Tibial nerve (tissue), 4 donors: ENCODE data around the gene SLC38A11. TPM values are rescaled to one million over a fixed set of nuclear protein-coding genes. Genes with fewer than 3 reads are reported as not detected.
A peak's percentile ranks its signal among the peaks of the same experiment; 100 is the strongest.

Experiments used
- DNase-seq, 2 donors: peaks; one replicate each; pipeline ENCODE4 v3.0.0-alpha.2; 2019; ENCODE audit warnings: low spot score in 2 of 2
- H3K27ac ChIP-seq, 4 donors: fragments of 200-600 bp; sonication (generic) in 3 of 4; one replicate each; pipeline ENCODE4 v1.5.1; 2017 to 2019; ENCODE audit warnings: mild to moderate bottlenecking in 1 of 4
- H3K27me3 ChIP-seq, 2 donors: fragments of 200-600 bp; sonication (generic) in 1 of 2; one replicate each; pipeline versions ENCODE4 v1.5.1 to v1.6.0; 2017 to 2019
- H3K36me3 ChIP-seq, 3 donors: fragments of 200-600 bp; sonication (generic); one replicate each; pipeline ENCODE4 v1.5.1; 2018 to 2019
- H3K4me1 ChIP-seq, 4 donors: fragments of 200-600 bp; sonication (generic) in 3 of 4; one replicate each; pipeline ENCODE4 v1.5.1; 2017 to 2019
- H3K4me3 ChIP-seq, 4 donors: fragments of 200-600 bp; sonication (generic) in 3 of 4; one replicate each; pipeline ENCODE4 v1.5.1; 2017 to 2019; ENCODE audit warnings: mild to moderate bottlenecking in 1 of 4, moderate library complexity in 1 of 4
- H3K9me3 ChIP-seq, 4 donors: fragments of 200-600 bp; sonication (generic) in 3 of 4; one replicate each; pipeline ENCODE4 v1.5.1; 2017 to 2019
- CTCF ChIP-seq, 5 experiments: fragments of 200-600 bp in 3 of 5; fragments of 450-650 bp in 2 of 5; sonication (generic) in 3 of 5; IDR thresholded peaks; one replicate each; pipeline ENCODE4 v1.5.1; 2016 to 2019; ENCODE audit warnings: antibody characterized with exemption in 5 of 5, mild to moderate bottlenecking in 3 of 5, moderate library complexity in 2 of 5
- EP300 ChIP-seq, 2 donors: sonication (generic); formaldehyde crosslinking; IDR thresholded peaks; one replicate each; pipeline ENCODE4 v1.6.1; 2017; ENCODE audit warnings: antibody characterized with exemption in 2 of 2, mild to moderate bottlenecking in 1 of 2
- POLR2A ChIP-seq, 2 donors: fragments of 450-650 bp; IDR thresholded peaks; one replicate each; pipeline ENCODE4 v1.6.1; 2017; ENCODE audit warnings: antibody characterized with exemption in 2 of 2, mild to moderate bottlenecking in 2 of 2, moderate library complexity in 2 of 2
- WGBS, 2 donors: methylation state at CpG; one replicate each; pipeline ENCODE4 v1.1.5; 2018; 5-methylcytosine and 5-hydroxymethylcytosine counted together
- total RNA-seq, 4 donors: library from RNA; depleted of rRNA; stranded (reverse); fragments of >200 nt; gene quantifications; one replicate each; pipeline ENCODE4 v1.1.0, GENCODE V29; 2016

The SLC38A11 gene
- total RNA-seq, 4 donors from 2014 or later = 1.5 to 4.3 (median 4.2) TPM; not detected in 1

GRCh38 chr2:164879901-164880535, 75.3 kb downstream of the SLC38A11 start:
- Histone ChIP-seq H3K4me3 (no peak overlapping the region), H3K9me3 (no peaks in the 10 kb centered on the region), H3K27me3 (no peaks in the 10 kb centered on the region), H3K4me1 (peaks cover 0 to 37% (median 0%) of the 10 kb centered on the region in 4 donors), H3K36me3 (no peaks in the 10 kb centered on the region), H3K27ac (no peak overlapping the region)
- 23 to 39% methylated on average over 2 of the region's 2 CpGs for WGBS, 2 donors
- TF ChIP-seq EP300 (IDR thresholded peaks at IDR 0.05) = no peak
- TF ChIP-seq POLR2A (IDR thresholded peaks at IDR 0.05) = no peak
- TF ChIP-seq CTCF (IDR thresholded peaks at IDR 0.05) = no peak
- no peak for DNase-seq

- no peaks in the 10 kb centered on the region for H3K27me3 ChIP-seq
- peaks cover 0 to 37% (median 0%) of the 10 kb centered on the region in 4 donors for H3K4me1 ChIP-seq
- H3K9me3 ChIP-seq = no peaks in the 10 kb centered on the region
- no peak for DNase-seq
- no peak for TF ChIP-seq CTCF (IDR thresholded peaks at IDR 0.05)
- no peak for TF ChIP-seq EP300 (IDR thresholded peaks at IDR 0.05)
- TF ChIP-seq POLR2A (IDR thresholded peaks at IDR 0.05) = no peak
- no peak overlapping the region for H3K4me3 ChIP-seq
- peak overlapping the region in 1 of 4 donors; percentile 6 for H3K27ac ChIP-seq
- no peaks in the 10 kb centered on the region for H3K36me3 ChIP-seq
Observed at GRCh38 chr2:164877927-164878326, 77.4 kb downstream of the SLC38A11 start.

- TF ChIP-seq POLR2A (IDR thresholded peaks at IDR 0.05) (no peak), CTCF (IDR thresholded peaks at IDR 0.05) (no peak), EP300 (IDR thresholded peaks at IDR 0.05) (no peak)
- no peak for DNase-seq
- peaks cover 0 to 30% (median 0%) of the 10 kb centered on the region in 4 donors for H3K4me1 ChIP-seq
- no peak overlapping the region for H3K27ac ChIP-seq
- no peaks in the 10 kb centered on the region for H3K27me3 ChIP-seq
- H3K4me3 ChIP-seq = no peak overlapping the region
- WGBS, 2 donors = 83 to 85% methylated on average over 4 of the region's 4 CpGs
- H3K9me3 ChIP-seq = no peaks in the 10 kb centered on the region
- no peaks in the 10 kb centered on the region for H3K36me3 ChIP-seq
Observed at GRCh38 chr2:164877169-164877568, 78.2 kb downstream of the SLC38A11 start.

DNA sequence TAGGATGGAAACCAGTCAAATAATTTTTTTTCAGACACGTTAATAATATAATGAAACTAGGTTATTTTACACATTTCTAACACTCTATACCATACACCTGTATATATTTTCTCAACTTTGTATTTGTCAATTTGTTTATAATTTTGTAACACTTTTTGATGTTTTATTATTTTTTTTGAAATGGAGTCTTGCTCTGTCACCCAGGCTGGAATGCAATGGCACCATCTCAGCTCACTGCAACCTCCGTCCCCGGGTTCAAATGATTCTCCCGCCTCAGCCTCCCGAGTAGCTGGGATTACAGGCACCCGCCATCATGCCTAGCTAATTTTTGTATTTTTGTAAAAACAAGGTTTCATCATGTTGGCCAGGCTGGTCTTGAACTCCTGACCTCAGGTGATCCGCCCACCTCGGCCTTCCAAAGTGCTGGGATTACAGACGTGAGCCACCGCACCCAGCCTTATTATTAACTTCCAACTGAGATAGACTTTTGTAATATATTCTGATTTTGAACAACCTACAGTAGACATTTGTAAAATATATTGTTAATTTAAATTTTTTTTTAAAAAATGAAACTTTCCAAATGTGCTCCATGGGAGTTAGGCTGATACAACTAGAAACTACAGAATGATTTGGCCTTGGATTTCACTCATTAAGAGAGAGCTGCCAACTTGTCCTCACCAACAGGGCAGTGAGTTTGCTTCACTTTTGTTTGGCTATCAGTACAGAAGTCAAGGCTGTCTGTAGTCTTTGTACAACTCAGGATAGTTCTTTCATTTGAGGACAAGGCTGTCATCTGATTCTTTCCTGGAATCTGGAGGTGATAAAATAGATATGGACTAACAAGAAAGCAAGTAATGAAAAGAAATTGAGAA, 79.8 kb downstream of the SLC38A11 start:
- TF ChIP-seq CTCF (IDR thresholded peaks at IDR 0.05) (no peak), EP300 (IDR thresholded peaks at IDR 0.05) (no peak), POLR2A (IDR thresholded peaks at IDR 0.05) (no peak)
- H3K27me3 ChIP-seq = no peaks in the 10 kb centered on the region
- no peak for DNase-seq
- WGBS, 2 donors = 96 to 97% methylated on average over 10 of the region's 10 CpGs
- no peak overlapping the region for H3K4me3 ChIP-seq
- H3K27ac ChIP-seq = no peak overlapping the region
- no peaks in the 10 kb centered on the region for H3K36me3 ChIP-seq
- H3K4me1 ChIP-seq = peaks cover 0 to 24% (median 0%) of the 10 kb centered on the region in 4 donors
- no peaks in the 10 kb centered on the region for H3K9me3 ChIP-seq
